Fibroblast of pulmonary artery (primary cell): ENCODE data around the gene NIM1K.

Source experiments
- DNase-seq: peaks from one replicate; pipeline ENCODE4 v3.0.0-alpha.2; 2010; ENCODE audit warnings: low read depth
- H3K4me3 ChIP-seq: replicated peaks from 2 replicates; pipeline ENCODE4 v1.5.1; 2011; ENCODE audit warnings: low read depth, mild to moderate bottlenecking, control low read depth, low read length, moderate library complexity
- TF ChIP-seq, protein P1 (sequence below): IDR thresholded peaks from 2 replicates; pipeline ENCODE4 v1.5.1; 2011; ENCODE audit warnings: mild to moderate bottlenecking, control low read depth, low read length, inconsistent platforms; ENCODE audit errors: missing control alignments

NIM1K gene

DNA sequence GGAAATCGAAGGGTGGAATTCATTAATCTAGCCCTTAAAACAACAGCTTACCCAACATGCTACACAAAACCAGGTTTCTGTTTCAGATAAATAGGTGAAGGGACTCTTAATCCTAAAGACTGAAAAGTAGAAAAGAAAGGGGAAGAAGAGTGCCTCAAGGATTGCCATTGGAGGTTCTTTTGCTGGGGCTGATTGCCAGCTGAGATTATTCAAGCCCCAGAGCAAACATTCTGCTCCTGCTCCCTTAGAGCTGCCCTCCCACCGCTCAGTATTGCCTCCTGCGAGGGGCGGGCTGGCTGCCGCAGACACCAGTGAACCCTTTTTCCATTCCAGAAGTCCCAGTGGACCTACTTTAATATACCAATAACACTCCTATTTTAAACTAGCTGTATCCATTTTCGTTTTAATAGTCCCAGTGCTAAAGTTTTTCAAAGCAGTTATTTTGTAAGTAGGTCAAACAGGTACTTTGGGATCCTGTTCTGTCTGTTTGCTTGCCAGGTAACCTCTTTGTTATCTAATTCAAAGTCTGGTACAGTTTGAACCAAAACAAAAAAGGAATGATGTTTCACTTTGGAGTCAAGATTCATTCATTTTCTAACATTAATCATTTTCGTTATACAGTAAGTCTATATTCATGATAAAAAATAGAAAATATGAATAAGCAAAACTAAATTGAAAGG lies 82.5 kb downstream of the NIM1K start:
- DNase-seq: no peak
- H3K4me3 ChIP-seq: no peak overlapping the region
- TF ChIP-seq, protein P1, sequence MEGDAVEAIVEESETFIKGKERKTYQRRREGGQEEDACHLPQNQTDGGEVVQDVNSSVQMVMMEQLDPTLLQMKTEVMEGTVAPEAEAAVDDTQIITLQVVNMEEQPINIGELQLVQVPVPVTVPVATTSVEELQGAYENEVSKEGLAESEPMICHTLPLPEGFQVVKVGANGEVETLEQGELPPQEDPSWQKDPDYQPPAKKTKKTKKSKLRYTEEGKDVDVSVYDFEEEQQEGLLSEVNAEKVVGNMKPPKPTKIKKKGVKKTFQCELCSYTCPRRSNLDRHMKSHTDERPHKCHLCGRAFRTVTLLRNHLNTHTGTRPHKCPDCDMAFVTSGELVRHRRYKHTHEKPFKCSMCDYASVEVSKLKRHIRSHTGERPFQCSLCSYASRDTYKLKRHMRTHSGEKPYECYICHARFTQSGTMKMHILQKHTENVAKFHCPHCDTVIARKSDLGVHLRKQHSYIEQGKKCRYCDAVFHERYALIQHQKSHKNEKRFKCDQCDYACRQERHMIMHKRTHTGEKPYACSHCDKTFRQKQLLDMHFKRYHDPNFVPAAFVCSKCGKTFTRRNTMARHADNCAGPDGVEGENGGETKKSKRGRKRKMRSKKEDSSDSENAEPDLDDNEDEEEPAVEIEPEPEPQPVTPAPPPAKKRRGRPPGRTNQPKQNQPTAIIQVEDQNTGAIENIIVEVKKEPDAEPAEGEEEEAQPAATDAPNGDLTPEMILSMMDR: no peak

DNA sequence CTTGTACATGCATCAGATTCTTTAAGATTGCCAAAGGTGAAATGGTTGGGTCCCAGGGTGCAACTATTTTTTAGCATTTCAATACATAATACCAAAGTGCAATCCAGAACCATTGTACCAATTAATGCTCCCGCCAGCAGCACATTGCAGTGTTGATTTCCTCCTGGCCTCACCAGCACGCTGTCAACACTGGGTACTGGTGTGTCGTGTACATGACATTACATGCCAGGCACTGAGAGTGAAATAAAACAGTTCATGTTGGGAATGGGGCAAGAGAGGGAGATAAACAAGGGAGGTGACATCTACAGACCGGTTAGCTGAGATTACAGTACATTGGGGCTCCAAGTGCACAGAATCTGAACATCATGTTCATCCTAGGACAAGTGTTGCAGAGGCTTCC lies 83.4 kb downstream of the NIM1K start:
- TF ChIP-seq, protein P1: no peak
- H3K4me3 ChIP-seq: no peak overlapping the region
- DNase-seq: no peak

- no peak overlapping the region for H3K4me3 ChIP-seq
- TF ChIP-seq, protein P1: no peak
- no peak for DNase-seq
These were observed 87.7 kb downstream of the NIM1K start for GRCh38 chr5:43279548-43280274.

GRCh38 chr5:43281840-43282658 lies 90.0 kb downstream of the NIM1K start:
- peak; percentile 31 for DNase-seq

GRCh38 chr5:43286623-43287022 lies 94.6 kb downstream of the NIM1K start:
- TF ChIP-seq, protein P1: no peak
- no peak overlapping the region for H3K4me3 ChIP-seq
- DNase-seq: no peak

More at GRCh38 chr5:43281840-43282658, 90.0 kb downstream of the NIM1K start:
- TF ChIP-seq, protein P1: no peak
- no peak overlapping the region for H3K4me3 ChIP-seq

DNA sequence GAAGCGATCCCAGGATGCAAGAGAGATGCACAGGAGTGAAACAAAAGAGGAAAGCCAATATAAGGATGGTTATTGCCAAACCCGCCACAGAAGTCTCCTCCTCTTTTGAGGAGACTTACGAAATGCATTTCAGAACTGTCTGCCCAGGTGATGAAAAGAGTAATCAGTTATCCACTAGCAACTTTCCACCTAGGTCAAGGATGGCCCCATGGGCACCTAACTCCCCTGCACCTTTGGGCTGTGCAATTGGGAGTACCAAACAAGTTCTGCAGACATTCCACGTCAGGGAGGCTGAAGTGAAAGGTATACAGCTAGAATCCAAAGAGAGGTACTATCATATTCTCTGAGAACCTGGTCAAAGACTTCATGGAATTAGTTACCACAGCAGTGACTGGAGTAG lies 95.5 kb downstream of the NIM1K start:
- TF ChIP-seq, protein P1: no peak
- DNase-seq: no peak
- no peak overlapping the region for H3K4me3 ChIP-seq
